VCaP (cell line): ENCODE data around the gene PMS1.

ENCODE experiments used
- H3K27ac ChIP-seq: fragments of 450-650 bp; 2 replicates; pipeline ENCODE4 v1.5.1; 2017
- TF ChIP-seq, protein P1 (sequence below): fragments of 450-650 bp; conservative IDR thresholded peaks from 2 replicates; pipeline ENCODE4 v1.5.1; 2017; ENCODE audit warnings: mild to moderate bottlenecking, moderate library complexity

The PMS1 gene

DNA sequence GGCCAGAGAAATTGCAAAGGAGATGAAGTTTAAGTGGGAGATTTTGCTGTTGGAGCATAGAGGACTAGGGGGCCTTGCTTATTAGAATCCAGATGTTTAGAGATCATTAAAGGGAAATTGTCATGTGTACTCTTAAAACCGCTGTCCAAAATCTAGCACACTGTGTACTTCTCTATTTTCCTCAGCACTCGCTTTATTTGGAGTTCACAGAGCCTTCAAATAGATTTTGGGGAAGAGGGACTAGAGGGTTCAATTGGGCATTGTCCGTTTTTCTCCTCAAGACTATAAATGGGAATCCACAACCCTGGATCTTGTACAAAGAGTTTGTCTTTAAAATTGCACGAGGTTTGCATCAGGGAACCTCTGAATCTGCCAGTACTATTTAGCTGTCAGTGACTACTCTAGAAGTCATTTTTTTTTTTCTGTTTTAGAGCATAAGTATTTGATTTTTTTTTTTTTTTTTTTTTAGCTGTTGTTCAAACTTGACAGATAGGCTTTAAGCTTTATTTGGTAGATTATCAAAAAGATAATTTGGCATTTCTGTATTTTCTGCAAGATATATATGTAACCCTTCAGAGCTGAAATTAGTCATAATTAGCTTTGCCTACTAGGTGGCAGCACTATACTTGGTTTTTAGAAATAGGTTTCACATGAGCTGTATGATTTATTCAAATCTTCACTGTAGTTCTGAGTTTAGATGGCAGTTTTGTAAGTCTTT is 14.2 kb downstream of the PMS1 start:
- peak overlapping the region; percentile 15; the same call in 1 of the 2 replicates for H3K27ac ChIP-seq
- TF ChIP-seq, protein P1, sequence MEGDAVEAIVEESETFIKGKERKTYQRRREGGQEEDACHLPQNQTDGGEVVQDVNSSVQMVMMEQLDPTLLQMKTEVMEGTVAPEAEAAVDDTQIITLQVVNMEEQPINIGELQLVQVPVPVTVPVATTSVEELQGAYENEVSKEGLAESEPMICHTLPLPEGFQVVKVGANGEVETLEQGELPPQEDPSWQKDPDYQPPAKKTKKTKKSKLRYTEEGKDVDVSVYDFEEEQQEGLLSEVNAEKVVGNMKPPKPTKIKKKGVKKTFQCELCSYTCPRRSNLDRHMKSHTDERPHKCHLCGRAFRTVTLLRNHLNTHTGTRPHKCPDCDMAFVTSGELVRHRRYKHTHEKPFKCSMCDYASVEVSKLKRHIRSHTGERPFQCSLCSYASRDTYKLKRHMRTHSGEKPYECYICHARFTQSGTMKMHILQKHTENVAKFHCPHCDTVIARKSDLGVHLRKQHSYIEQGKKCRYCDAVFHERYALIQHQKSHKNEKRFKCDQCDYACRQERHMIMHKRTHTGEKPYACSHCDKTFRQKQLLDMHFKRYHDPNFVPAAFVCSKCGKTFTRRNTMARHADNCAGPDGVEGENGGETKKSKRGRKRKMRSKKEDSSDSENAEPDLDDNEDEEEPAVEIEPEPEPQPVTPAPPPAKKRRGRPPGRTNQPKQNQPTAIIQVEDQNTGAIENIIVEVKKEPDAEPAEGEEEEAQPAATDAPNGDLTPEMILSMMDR: peak; percentile 72

DNA sequence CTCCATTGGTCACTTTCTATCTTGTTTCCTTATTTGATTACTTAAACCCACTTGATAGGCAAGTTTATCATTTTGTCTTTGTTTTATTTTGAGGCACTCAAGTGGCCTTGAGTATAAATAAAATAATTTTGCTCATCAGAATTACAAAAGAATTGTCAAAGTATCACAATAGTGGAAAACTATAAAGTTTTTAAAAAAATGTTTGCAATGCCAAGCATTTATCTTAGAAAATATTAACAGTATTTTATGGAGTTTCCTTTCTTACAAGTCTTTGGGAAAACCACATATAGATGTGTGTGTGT is 14.7 kb downstream of the PMS1 start:
- peak overlapping the region; percentile 15; the same call in 1 of the 2 replicates for H3K27ac ChIP-seq
- TF ChIP-seq, protein P1: peak; percentile 26

DNA sequence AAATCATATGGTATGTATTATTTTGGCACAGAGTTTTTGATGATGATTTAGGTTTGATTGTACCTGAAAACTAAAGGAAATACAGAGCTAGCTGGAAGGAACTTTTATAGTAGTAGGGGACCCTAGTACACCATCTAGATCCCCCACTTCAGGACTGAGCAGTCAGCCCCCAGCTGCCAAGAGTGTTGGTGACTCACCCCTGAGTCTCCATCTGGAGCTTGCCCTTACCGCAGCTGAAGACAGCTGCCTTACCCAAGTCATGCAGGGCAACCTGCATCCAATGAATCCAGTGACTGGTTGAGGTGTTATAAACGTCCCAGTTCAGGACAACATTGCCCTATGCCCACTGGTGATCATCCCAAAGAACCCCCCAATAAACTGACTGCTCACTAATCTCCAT is 15.3 kb downstream of the PMS1 start:
- TF ChIP-seq, protein P1: no peak
- no peak overlapping the region; the same call in 1 of the 2 replicates for H3K27ac ChIP-seq

DNA sequence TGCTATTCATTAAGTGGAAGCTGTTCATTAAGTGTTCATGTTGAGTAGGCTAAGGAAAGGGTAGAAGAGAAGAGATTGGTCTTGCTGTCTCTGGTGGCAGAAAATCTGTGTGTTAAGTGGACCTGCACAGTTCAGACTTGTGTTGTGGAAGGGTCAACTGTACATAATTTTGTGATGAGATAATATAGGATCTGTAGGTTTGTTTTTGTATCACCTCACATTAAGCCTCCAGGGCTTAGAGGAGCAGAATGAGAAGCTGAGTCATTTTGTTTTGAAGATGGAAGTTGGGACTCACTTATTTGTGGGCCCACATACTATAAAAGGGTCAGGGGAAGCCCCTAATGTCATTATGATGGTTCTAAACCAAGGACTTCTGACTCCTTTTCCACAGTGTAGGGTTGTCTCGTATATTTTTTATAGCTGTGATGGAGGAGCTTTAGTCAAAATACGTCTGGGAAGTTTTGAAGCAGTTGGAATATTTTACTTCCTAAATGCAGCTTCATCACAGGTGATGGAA is 18.2 kb downstream of the PMS1 start:
- TF ChIP-seq, protein P1: no peak

DNA sequence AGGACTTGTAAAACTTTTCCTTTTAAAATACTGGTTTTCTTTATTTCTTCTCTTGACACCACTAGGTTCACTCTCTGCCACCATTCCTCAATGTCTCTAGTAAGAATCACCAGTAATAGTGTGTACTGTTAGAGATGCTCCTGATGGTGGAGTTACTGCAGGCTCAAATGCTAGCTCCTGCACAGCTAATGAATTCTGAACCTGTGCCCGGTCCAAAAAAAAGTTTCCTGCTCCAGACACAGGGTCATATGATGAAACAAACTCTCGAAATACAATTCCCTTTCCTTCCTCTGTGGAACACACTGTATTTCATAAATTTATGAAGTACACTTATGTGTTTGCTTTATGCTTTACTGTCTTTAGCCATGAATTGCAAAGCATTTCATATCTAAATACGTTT is 19.2 kb downstream of the PMS1 start:
- peak overlapping the region; percentile 24; the same call in 1 of the 2 replicates for H3K27ac ChIP-seq
- TF ChIP-seq, protein P1: no peak

More for the DNA sequence above, 18.2 kb downstream of the PMS1 start:
- peak overlapping the region; percentile 24; the same call in 1 of the 2 replicates for H3K27ac ChIP-seq

DNA sequence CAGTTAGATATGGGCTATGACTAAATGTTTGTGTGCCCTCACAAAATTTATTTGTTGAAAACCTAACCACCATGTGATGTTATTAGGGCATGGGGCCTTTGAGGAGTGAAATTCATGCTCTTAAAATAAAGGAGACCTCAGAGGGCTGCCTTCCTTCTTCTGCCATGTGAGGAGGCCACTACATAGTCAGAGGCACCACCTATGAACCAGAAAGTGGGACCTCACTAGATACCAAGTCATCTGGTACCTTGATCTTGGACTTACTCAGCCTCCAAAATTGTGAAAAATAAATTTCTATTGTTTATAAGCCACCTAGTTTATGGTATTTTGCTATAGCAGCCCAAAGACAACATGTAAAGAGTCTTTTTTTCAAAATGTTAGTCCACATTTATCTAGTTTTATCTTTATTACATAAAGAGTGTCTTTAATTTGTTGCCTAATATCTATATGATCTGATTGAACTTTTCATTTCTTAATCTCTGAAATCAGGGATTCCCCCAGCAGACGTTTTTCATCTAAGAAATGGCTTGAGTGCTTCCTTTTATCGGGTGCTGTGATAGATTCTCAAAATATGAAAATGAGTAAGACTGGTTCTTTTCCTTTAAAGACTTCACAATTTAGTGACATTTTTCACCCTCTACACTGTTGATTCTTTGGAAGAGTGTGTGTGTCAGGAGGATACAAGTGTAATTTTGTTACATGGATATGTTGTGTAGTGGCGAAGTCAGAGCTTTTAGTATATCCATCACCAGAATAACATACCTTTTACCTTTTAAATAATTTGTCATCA is 34.2 kb downstream of the PMS1 start:
- TF ChIP-seq, protein P1: no peak
- H3K27ac ChIP-seq: no peak overlapping the region

DNA sequence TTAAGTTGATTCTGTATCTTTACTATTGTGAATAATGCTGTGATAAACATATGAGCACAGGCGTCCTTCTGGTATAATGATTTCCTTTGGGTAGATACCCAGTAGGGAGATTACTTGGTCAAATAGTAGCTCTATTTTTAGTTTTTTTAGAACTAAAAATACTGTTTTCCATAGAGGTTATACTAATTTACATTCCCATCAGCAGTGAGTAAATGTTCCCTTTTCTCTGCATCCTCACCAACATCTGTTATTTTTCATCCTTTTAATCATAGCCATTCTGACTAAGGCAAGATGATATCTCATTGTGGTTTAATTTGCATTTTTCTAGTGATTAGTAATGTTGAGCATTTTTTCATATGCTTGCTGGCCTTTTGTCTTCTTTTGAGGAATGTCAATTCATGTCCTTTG is 35.1 kb downstream of the PMS1 start:
- TF ChIP-seq, protein P1: no peak

More for the DNA sequence above, 35.1 kb downstream of the PMS1 start:
- no peak overlapping the region for H3K27ac ChIP-seq
